ENCODE results near the gene CDC73.
"Not testable (repeated sequence)": the region's sequence is repeated elsewhere in the genome, so short reads cannot be mapped to it uniquely, and the experiment has no call there.

Gene CDC73

DNA sequence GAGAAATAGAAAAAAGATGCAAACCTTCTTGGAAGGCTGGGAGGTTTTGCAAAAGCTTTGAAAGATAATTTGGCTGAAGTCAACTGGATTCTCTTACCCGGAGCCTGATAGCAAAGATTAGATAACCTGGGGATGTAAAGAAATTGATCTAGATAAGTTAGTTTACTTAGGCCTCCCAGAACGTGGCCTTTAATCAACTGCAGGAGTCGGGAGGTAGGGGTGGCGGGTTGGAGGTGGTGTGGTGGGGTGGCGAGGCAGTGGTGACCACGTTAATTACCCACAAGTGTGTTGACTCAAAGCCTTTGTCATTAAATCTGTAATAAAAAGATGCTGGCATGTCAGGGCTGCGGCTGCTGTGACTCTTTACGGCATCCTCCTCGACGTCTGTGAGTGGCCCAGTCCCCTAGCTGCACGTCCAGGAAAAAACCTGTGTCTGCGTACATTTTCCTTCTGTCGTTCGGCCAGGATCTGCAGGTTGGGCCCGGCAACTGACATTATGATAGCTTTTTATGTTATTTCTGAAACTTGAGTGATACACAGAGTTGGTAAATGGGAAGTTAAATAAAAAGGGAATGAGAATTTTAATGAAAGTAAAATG, 115.6 kb downstream of the CDC73 start:
- no peak for DNase-seq

DNA sequence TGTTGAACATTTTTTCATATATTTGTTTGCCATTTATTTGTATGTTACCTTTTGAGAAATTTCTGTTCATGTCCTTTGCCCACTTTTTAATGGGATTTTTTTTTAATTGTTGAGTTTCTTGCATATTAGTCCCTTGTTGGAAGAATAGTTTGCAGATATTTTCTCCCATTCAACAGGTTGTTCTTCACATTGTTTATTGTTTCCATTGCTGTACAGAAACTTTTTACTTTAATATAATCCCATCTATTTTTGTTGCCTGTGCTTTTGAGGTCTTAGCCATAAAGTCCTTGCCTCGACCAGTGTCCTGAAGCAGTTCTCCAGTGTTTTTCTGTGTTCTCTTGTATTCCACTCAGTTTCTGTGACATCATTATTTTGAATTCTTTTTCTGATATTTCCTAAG, 118.8 kb downstream of the CDC73 start:
- no peak for DNase-seq

DNA sequence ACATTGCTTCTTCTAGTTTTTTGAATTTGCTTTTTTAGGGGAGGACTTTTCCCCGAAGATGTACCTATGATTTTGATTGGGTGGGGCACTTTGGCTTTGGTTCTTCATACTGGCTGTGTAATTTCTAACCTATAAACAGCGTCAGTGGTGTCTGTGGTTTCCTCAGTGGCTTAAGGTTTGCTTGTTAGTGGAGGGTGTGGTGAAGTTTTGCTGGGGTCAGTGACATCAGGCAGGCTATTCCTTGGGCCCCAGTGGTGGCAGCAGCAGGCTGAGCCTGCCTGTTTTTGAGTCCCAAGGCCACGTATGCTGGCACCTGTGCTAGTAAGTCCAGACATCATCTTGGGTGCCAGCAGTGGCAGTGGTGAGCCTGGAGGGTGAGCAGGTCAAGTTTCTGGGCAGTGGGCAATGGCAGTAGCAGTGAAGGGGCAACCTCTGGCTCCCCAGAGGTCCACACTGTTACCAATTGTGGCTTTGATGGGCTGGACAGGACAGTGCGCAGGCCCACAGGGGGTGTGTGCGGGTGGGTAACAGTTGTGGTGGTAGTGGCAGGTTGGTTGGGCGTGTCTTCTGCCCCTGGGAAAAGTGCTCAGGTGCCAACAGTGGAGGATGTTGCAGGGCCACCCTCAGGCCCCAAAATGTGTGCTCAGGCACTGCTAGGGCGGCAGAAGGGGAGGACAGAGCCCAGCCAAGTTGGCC, 119.4 kb downstream of the CDC73 start:
- DNase-seq: peak; percentile 41

DNA sequence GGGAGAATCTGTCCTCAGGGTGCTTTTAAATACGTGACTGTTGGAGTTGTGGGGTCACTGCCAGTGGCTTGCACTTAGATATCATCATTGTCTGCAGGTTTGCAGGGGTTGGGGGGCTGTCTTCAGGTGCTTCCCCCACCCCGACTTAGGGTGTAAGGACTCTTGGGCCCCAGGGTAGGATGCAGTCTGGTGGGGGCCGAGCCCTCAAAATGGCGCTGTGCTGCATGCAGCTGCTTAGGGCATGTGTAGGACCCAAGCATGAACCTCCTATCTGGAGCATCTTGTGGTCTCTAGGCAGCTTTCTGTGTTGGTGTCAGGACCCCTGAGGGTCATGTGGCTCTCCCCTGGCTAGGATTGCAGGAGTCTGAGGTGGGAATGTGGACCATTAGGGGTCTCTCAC, 120.2 kb downstream of the CDC73 start:
- no peak for DNase-seq

DNA sequence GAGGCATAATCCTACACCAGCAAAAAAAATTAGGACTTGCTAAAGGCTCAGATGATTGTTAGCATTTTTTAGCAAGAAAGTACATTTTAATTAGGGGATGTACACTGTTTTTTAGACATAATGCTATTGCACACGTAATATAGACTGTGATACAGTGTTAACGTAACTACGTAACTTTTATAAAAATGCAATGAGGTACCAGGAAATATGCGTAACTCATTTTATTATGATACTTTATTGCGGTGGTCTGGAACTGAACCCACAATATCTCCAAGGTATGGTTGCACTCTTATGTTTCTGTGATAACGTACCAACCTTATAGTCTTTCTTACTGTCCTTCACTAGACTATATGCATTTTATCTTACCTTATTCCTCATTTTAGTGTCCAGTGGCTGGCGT, 127.4 kb downstream of the CDC73 start:
- DNase-seq: no peak

DNA sequence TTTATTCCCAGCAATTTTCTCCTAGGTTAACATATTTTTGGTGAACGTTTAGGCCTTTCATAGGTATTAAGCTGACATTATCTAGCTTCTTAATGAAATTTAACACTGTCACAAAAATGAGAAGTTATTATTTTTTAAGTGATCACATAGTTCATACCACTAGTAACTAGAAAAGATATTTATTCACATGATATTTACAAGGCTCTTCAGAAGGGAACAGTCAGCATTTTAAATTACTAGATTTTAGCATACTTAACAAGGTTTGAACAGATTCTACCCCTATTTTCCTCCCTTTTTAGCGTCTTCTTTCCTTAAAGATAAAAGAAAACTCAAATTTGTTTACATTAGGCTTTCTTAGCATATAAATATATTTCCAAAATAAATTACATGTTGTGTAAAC, 130.1 kb downstream of the CDC73 start:
- no peak for DNase-seq

DNA sequence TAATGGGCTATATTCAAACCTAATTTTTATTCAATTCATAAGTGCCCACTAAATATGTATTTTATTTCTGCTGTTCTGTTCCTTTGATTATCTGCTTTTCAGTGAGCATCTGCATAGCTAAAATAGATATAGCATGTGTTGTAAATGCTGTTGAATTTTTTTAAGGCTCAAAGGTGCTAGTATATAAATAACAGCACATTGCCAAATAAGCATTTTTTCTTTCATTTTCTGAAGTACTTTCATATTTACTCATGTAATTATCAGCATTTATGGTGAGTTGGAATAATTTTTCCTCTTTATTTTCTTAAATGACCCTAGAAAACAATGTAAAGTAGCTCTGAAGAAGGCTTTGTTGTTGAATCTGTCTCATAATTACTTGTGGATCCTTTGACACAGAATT, 134.2 kb downstream of the CDC73 start:
- no peak for DNase-seq

DNA sequence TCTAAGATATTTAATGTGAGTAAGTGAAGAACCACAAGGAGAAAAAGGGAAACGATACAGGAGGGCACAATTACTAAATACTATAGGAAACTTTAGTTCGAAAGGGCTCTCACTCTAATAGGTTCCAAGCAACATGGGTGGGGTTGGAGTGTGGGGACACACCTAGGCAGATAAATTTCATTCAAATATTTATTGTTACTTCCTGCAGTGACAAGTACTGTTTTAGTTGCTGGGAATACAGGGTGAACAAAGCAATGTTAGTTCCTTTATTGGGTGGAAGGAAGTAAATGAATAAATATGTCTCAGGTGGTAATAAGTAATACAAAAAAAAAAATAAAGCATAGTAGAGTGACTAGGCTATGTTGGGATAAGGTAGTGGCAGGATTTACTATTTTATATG, 137.8 kb downstream of the CDC73 start:
- DNase-seq: no peak

DNA sequence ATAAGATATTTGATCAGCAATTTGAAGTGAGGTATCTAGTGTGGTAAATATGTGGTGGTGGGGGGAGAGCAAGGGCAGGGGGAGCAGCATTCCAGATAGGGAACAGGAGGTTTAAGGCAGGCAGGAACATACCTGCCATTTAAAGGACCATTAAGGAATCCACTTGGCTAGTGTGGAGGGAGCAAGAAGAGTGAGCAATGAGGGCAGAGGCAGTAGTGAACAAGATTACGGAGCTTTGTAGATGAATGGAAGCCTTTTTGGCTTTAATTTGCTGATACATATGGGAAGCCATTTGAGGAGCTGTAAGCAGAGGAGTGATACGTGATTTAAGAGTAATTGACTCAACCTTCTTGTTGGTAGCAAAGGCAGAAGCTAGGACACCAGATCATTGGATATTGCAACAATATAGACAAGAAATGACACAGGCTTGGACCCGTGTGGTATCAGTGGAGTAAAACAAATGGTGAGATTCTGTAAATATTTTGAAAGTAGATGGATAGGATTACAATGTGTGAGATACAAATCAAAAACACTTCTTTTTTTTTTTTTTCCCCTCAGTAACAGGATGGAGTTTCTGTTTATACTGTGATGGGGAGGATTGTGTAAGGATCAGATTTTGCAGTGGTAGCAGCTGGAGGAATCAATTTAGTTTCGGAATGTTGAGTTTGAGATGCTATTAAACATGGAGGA, 138.4 kb downstream of the CDC73 start:
- no peak for DNase-seq

DNA sequence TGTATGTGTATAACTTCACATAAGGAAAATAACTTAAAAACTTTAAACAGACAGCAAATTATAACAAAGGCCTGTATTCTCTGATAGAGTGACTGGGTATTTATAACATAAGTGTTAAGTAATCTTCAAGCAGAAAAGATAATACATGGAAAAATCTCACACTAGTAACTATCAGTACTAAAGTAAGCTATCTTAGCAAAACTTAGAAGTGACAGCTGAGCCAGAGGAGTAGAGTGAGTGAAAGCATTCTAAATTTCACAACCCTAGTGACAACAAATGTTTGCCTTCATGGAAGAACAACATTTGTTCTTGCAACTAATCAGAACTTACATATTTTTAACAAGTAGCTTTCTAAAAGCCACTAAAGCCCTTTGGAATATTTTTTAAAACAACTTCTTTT, 139.1 kb downstream of the CDC73 start:
- no peak for DNase-seq

DNA sequence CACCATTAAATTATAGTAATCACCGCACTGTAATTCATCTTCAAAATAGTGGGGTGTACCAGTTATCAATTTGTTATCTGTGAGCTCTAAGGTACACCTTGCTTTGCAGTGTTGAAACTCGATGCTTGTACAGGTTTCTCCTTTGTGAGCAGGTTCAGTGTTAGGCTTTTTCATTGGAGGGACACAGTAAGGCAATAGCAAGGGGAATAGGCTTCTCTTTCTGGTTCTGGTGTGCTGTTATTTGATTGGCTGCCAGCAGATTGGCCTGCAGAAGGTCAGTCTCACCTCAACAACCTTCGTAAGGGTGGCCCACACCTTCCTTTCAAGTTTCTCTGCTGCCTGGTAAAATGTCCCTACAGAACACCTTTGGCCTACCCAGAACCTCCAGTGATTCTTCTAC, 140.8 kb downstream of the CDC73 start:
- no peak for DNase-seq

DNA sequence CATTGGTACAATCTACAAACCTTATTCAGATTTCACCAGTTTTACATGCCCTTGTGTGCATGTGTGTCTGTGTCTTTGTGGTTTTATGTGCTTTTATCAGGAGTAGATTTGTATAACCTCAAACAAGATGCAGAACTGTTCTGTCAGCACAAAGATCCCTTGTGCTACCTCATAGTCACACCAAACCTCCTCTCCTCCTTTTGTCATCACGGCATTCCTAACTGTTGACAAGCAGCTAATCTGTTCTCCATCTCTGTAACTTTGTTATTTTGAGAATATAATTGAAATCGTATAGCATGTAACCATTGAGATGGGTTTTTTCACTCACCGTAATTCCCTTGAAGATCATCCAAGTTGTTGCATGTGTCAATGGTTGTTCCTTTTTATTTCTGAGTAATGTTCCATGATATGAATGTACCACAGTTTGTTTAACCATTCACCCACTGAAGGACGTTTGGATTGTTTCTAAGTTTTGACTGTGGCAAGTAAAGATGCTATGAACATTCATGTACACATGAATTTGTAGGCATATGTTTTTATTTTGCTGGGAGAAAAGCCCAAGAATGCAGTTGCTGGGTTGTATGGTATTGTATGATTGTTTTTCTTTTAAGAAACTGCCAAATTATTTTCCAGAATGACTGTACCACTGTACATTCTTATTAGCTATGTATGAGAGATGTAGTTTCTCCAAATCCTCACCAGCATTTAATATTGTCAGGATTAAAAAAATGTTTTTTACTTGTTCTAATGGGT, 142.7 kb downstream of the CDC73 start:
- no peak for DNase-seq

DNA sequence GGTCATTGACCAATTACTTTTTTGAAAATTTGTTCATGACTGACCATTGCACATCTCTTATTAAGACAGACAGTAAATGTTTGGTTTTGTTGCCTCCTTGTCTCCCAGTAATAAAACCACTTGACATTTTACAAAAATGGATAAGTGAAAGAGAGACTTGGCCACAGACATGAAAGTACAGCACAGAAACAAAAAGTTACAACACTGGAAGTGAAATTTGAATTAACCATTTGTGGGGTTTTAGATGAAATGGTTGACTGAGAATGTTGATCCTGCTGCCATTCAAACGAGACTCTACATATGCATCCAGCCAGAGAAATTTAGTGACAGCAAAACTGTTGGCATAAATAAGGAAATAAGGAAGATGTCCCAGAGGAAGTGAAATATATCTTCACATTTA, 143.9 kb downstream of the CDC73 start:
- no peak for DNase-seq

DNA sequence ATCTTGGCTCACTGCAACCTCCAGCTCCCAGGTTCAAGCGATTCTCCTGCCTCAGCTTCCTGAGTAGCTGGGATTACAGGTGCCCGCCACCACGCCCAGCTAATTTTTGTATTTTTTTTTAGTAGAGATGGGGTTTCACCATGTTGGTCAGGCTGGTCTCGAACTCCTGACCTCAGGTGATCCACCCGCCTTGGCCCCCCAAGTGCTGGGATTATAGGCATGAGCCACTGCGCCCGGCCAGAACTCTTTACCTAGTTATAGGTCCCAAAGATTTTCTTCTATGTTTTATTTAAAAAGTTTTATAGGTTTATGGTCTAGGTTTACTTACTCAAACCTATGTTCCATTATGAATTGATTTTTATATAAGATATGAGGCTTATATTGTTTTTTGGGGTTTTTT, 145.0 kb downstream of the CDC73 start:
- not testable (repeated sequence) for DNase-seq

DNA sequence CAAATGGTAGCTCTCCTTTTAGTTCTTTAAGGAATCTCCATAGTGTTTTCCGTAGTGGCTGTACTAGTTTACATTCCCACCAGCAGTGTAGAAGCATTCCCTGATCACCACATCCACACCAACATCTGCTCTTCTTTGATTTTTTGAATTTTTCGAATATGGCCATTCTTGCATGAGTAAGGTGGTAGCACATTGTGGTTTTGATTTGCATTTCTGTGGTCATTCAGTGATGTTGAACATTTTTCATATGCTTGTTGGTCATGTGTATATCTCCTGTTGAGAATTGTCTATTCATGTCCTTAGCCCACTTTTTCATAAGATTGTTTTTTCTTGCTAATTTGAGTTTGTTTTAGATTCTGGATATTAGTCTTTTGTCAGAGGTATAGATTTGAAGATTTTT, 149.2 kb downstream of the CDC73 start:
- no peak for DNase-seq

DNA sequence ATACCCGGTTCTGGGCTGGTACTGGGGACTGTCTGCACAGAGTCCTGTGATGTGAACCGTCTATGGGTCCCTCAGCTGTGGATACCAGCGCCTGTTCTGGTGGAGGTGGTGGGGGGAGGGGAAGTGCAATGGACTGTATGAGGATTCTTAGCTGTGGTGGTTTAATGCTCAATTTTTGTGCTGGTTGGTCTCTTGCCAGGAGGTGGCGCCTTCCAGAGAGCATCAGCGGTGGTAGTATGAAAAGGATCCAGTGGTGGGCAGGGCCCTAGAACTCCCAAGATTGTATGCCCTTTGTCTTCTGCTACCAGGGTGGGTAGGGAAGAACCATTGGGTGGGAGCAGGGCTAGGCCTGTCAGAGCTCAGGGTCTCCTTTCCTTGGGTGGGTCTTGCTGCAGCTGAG, 153.9 kb downstream of the CDC73 start:
- no peak for DNase-seq

DNA sequence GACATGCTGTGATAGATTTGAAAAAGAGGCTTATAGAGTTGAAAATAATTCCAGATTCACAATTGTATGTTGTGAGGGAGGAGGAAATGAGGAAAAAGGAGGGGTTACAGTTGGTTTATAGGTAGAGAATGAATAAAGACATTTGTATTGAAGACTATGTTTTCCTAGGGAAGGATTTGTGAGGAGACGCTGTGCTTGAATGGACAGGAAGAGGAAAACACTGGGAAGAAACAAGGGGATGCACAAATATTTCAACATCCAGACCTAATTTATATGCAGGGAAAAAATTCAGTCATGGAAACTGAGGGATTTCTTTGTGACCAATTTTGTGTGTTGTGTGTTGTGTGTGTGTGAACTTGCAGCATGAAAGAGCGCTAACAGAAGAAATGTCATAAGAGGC, 157.1 kb downstream of the CDC73 start:
- no peak for DNase-seq

DNA sequence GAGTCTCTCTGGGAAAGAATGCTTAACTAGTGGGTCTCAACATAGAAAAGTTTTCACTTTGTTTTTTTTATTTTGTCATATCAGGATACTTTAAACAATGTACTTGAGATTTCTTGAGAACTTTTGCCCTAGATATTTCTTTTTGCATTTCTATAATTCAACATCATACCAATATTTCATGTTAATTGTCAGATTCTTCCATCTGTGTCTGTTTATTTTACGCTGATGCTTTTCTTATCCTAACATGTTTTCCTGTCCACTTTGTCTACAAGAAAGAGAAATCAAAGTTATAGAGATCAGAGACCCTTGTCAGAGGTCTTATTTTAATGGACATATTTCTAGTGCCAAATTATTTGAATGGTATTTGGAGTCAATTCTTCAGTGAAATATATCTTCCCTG, 160.1 kb downstream of the CDC73 start:
- DNase-seq: no peak

DNA sequence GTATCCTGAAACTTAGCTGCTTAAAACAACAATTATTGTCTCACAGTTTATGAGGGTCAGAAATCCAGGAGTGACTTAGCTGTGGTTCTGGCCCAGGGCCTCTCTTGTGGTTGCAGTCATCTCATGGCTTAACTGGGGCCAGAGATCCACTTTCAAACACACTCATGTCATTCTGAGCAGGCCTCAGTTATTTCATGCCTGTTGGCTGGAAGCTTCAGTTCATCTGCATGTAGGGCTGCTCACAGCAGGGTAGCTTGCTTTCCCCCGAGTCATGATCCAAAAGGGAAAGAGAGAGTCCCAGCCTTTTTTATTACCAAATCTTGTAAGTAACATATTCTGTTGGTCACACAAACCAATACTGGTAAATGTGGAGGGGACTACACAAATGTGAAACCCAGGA, 161.2 kb downstream of the CDC73 start:
- DNase-seq: no peak

DNA sequence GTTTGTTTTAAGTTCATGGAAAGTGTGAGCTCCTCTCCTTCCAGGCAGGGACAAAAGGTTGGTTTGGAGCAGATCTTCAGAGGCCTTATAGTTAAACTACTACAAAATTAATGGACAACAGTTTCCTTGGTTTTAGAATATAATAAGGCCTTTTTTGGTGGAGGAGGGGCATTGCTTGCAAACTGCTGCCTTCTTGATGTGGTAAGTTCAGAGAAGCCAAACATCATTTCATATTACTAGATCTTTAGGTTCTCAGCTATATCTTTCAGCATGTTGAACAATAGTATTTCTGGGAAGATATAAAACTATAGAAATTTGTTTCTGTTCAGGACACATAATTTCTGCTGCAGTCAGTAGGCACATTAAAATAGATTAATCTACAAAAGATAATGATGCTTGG, 162.4 kb downstream of the CDC73 start:
- no peak for DNase-seq

DNA sequence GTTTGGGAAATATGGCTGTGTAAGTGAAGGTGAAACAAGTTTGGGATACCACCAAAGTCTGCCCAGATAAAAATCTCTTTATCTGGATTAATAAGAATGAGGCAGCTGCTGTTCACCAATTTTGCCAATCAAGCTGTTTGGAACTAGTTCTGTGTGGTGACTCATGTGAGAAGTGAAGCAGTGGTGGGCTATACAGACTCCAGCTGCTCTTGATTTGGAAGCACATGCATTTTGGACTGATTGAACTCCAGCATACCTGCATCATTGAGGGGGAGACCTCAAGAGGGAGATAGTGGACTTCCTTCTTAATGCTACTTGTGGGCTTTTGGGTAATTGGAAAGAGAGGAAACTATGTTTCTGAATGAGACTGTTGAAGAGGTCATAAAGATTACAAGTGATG, 163.8 kb downstream of the CDC73 start:
- no peak for DNase-seq

DNA sequence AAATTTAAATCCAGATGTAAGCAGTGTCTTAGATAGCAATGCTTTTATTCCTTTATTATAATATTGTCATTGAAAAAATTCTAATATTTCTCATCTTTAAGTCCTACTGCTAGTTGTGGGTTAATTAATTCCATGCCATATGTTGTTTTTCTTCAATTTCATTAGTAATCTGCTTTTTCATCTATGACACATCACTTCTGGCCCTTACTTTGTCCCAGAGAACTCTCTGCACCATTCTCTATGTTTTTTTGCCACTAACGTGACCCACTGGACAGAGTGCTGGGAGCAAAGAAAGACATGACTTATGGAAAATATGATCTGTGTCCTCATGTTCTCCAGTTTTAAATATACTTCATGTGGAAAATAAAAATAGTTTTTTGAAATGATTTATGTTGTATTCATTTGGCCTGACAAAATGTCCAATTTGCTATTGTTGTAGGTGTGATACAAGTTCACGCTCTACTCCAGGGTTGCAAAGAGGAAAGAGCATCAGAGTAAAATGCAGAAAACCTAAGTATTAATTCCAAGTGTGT, 166.8 kb downstream of the CDC73 start:
- not testable (repeated sequence) for DNase-seq

DNA sequence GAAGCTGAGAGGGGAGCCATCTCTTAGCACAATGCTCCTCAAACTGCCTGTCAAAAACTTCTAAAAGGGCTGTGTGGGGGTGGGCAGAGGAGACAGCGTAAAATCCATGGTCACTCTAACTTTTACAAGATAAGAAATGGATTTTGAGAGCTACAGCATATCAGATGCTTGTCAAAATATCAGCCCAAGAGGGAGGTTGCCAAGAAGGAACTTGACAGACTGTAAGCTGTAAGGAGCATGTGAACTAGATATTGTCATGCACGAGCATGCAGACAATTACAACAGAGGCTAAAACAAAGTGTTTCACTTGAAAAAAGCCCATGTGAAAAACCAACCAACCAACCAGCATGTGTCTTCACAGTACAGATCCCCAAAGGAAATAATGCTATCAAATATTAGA, 171.9 kb downstream of the CDC73 start:
- DNase-seq: no peak

DNA sequence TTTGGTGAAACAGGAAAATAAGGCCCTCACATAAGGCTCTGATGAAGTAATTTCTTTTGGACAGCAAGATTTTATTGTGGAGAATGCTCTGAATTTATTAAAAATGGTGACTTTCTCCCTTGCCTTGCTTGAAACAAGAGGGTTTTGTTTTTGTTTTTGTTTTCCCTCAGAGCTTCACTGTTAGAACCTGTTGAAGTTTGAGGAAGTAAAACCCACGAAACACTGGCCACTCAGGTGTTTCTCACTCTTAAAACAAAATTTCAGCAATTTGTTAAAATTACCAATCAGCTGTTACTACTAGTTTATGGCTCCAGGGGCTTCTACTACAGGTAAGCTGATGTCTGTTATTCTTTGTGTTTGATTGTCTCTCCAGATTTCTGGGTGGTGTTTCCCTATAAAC, 177.2 kb downstream of the CDC73 start:
- DNase-seq: no peak
